Uterine smooth muscle cell (primary cell): ENCODE measurements around the gene ADGRG6. TPM values are rescaled to one million over a fixed set of nuclear protein-coding genes. Genes with fewer than 3 reads are reported as not detected.

ENCODE experiments used
- total RNA-seq: library from RNA; depleted of rRNA; stranded (reverse); fragments of >200 nt; gene quantifications from 2 replicates; pipeline ENCODE4 v1.2.3, GENCODE V29; 2014

Gene ADGRG6
- total RNA-seq = 1.5 and 6.6 TPM in 2 replicates

DNA sequence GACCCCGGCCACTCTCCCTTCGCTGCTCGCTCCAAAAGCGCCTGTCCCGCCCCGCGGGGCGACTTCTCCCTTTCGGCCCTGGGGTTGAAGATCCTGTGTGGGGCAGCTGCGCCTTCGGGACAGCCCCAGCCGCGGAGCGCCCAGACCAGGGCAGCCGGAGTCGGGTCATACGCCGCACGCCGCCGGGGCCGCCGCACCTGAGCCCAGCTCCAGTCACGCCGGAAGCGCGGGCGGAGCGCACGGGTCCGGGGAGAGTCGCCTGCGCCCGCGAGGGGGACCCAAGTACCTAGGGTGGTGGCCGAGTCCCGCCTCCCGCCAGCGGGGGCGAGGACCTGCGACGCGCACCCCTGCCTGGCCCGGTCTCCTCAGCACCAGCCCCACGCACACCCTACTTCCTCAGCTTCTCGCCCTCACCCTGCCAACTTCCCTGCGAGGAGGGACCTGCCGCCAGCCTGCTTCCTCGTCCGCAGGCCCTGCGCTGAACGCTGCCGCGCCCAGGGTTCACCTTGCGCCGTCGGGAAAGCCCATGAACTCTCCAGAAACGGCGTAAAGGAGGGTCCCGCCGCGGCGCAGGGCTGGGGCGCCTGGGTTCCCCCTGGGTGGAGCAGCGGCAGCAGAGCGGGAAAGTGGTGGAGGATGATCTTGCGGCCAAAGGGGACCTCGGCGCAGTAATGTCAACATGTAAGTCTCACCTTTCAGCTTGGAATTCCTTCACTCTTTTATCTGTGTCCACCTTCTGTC is at the start of gene ADGRG6:
Gene ADGRG6, plus strand, starts transcription at position 357 of the 741 bp plus-strand sequence. Its CDS starts 323 bp downstream, at position 680.

Other genes starting within 250 kb of the ADGRG6 start
- gene GJE1, start 169.1 kb upstream of the ADGRG6 start, total RNA-seq = not detected in 2 replicates
- 0.11 and 0.12 TPM in 2 replicates for gene NMBR, start 154.9 kb upstream of the ADGRG6 start, total RNA-seq
- gene VTA1, start 154.7 kb upstream of the ADGRG6 start, total RNA-seq = 31.9 and 53.3 TPM in 2 replicates